ENCODE results near the gene CIDEC. TPM values are rescaled to one million over a fixed set of nuclear protein-coding genes. Genes with fewer than 3 reads are reported as not detected.

Gene CIDEC
- total and polyA plus RNA-seq, 9 of the 15 experiments (the other 6 are each of a cell fraction or from before 2014, with no cell fraction given): not detected

DNA sequence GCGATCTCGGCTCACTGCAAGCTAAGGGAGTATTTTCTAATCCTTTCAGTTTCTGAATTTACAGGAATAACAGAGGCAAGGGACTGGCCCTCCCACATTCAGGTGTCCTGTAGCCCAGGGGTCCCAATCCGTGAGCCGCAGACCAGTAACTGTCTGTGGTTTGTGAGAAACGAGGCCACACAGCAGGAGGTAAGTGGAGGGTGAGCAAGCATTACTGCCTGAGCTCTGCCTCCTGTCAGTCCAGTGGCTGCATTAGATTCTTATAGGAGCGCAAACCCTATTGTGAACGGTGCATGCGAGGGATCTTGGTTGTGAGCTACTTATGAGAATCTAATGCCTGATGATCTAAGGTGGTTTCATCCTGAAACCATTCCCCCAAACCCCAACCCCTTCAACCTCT is 31.8 kb upstream of the CIDEC start (continued):
- TF ChIP-seq, protein P1, sequence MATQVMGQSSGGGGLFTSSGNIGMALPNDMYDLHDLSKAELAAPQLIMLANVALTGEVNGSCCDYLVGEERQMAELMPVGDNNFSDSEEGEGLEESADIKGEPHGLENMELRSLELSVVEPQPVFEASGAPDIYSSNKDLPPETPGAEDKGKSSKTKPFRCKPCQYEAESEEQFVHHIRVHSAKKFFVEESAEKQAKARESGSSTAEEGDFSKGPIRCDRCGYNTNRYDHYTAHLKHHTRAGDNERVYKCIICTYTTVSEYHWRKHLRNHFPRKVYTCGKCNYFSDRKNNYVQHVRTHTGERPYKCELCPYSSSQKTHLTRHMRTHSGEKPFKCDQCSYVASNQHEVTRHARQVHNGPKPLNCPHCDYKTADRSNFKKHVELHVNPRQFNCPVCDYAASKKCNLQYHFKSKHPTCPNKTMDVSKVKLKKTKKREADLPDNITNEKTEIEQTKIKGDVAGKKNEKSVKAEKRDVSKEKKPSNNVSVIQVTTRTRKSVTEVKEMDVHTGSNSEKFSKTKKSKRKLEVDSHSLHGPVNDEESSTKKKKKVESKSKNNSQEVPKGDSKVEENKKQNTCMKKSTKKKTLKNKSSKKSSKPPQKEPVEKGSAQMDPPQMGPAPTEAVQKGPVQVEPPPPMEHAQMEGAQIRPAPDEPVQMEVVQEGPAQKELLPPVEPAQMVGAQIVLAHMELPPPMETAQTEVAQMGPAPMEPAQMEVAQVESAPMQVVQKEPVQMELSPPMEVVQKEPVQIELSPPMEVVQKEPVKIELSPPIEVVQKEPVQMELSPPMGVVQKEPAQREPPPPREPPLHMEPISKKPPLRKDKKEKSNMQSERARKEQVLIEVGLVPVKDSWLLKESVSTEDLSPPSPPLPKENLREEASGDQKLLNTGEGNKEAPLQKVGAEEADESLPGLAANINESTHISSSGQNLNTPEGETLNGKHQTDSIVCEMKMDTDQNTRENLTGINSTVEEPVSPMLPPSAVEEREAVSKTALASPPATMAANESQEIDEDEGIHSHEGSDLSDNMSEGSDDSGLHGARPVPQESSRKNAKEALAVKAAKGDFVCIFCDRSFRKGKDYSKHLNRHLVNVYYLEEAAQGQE (IDR thresholded peaks at IDR 0.05; ENCODE audit: borderline replicate concordance): no peak
- TF ChIP-seq, protein P1 (CRISPR knock-in tag; IDR thresholded peaks at IDR 0.05; ENCODE audit: low read depth): no peak
- TF ChIP-seq ZNF121 (CRISPR knock-in tag; conservative IDR thresholded peaks at IDR 0.05) (peak; percentile 62; the same call in 1 of the 2 replicates), MEIS2 (IDR thresholded peaks at IDR 0.05; ENCODE audit: partially characterized antibody) (peak; percentile 72), BACH1 (tag; IDR thresholded peaks at IDR 0.05) (no peak), RBBP5 (IDR thresholded peaks at IDR 0.05; ENCODE audit: borderline replicate concordance, insufficient read depth, low read length, poor library complexity, severe bottlenecking) (peak; percentile 5), ZNF253 (CRISPR knock-in tag; conservative IDR thresholded peaks at IDR 0.05) (no peak), ZNF79 (CRISPR knock-in tag; IDR thresholded peaks at IDR 0.05; ENCODE audit: low read depth) (no peak), NFE2 (IDR thresholded peaks at IDR 0.05; ENCODE audit: low read depth) (peak; percentile 77), TAF1 (IDR thresholded peaks at IDR 0.05; ENCODE audit: control insufficient read depth, extremely low read depth, insufficient read depth, low read length, severe bottlenecking) (peak; percentile 29), KLF13 (tag; IDR thresholded peaks at IDR 0.05; ENCODE audit: borderline replicate concordance, low read depth) (no peak), NONO (IDR thresholded peaks at IDR 0.05; ENCODE audit: low read depth in 2 of 2, low read length in 1 of 2) (0 out of 4 replicates have a peak, but pooled peaks of 1 of the 2 experiments have one; percentile 6)
- TF ChIP-seq, protein P2, sequence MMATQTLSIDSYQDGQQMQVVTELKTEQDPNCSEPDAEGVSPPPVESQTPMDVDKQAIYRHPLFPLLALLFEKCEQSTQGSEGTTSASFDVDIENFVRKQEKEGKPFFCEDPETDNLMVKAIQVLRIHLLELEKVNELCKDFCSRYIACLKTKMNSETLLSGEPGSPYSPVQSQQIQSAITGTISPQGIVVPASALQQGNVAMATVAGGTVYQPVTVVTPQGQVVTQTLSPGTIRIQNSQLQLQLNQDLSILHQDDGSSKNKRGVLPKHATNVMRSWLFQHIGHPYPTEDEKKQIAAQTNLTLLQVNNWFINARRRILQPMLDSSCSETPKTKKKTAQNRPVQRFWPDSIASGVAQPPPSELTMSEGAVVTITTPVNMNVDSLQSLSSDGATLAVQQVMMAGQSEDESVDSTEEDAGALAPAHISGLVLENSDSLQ (IDR thresholded peaks at IDR 0.05): peak; percentile 80
- TF ChIP-seq, protein P3, sequence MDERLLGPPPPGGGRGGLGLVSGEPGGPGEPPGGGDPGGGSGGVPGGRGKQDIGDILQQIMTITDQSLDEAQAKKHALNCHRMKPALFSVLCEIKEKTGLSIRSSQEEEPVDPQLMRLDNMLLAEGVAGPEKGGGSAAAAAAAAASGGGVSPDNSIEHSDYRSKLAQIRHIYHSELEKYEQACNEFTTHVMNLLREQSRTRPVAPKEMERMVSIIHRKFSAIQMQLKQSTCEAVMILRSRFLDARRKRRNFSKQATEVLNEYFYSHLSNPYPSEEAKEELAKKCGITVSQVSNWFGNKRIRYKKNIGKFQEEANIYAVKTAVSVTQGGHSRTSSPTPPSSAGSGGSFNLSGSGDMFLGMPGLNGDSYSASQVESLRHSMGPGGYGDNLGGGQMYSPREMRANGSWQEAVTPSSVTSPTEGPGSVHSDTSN (CRISPR knock-in tag; IDR thresholded peaks at IDR 0.05; ENCODE audit: low read depth): no peak
- TF ChIP-seq, protein P3 (tag; conservative IDR thresholded peaks at IDR 0.05; ENCODE audit: low read depth): 0 out of 2 replicates have a peak, but pooled peaks have one; percentile 15
- TF ChIP-seq, protein P4, sequence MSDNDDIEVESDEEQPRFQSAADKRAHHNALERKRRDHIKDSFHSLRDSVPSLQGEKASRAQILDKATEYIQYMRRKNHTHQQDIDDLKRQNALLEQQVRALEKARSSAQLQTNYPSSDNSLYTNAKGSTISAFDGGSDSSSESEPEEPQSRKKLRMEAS (CRISPR knock-in tag; IDR thresholded peaks at IDR 0.05): 0 out of 2 replicates have a peak, but pooled peaks have one; percentile 2
